ENCODE data around the gene SH3TC1. TPM values are rescaled to one million over a fixed set of nuclear protein-coding genes. Genes with fewer than 3 reads are reported as not detected.

The SH3TC1 gene
- total and polyA plus RNA-seq, 10 of the 15 experiments (the other 5 are each of a cell fraction or from before 2014, with no cell fraction given), result 0.19 to 47.0 (median 18.4) TPM

- TF ChIP-seq ZNF592 (IDR thresholded peaks at IDR 0.05), result no peak
- TF ChIP-seq JUND (IDR thresholded peaks at IDR 0.05; ENCODE audit: low read depth, low read length), result no peak
- TF ChIP-seq CUX1 (IDR thresholded peaks at IDR 0.05; ENCODE audit: insufficient replicate concordance, low read depth, low read length), result no peak
- TF ChIP-seq NFIC (IDR thresholded peaks at IDR 0.05; ENCODE audit: low read depth, low read length), result no peak
- no peak for TF ChIP-seq MAX (IDR thresholded peaks at IDR 0.05; ENCODE audit: low read depth, low read length)
- no peak for TF ChIP-seq KAT2A (conservative IDR thresholded peaks at IDR 0.05; ENCODE audit: control insufficient read depth, low read depth, low read length)
- no peak for TF ChIP-seq CBX3 (IDR thresholded peaks at IDR 0.05; ENCODE audit: borderline replicate concordance, low read depth)
- TF ChIP-seq STAT1 (conservative IDR thresholded peaks at IDR 0.05), result no peak
- TF ChIP-seq PAX8 (IDR thresholded peaks at IDR 0.05), result no peak
- TF ChIP-seq CHD1 (IDR thresholded peaks at IDR 0.05; ENCODE audit: low read depth, low read length), result no peak
- TF ChIP-seq NR2C2 (IDR thresholded peaks at IDR 0.05; ENCODE audit: borderline replicate concordance, control insufficient read depth, insufficient read length, low read depth), result no peak
Measured at GRCh38 chr4:8216443-8217245, 17.6 kb downstream of the SH3TC1 start (continued).

Measured in GM12878 (cell line).